Immature natural killer cell (primary cell): ENCODE data around the gene TSPAN2. TPM values are rescaled to one million over a fixed set of nuclear protein-coding genes. Genes with fewer than 3 reads are reported as not detected.
"Not testable (repeated sequence)": the region's sequence is repeated elsewhere in the genome, so short reads cannot be mapped to it uniquely, and the experiment has no call there.

Experiments used
- DNase-seq, 3 donors: peaks; one replicate each; pipeline ENCODE4 v3.0.0; 2022; ENCODE audit warnings: mixed read lengths in 1 of 3
- H3K27ac Mint-ChIP-seq, 6 donors: one replicate each; pipeline ENCODE4 v1.8.0; 2020; ENCODE audit warnings: mixed read lengths in 6 of 6, mild to moderate bottlenecking in 5 of 6, inconsistent platforms in 4 of 6, moderate library complexity in 3 of 6
- H3K27me3 Mint-ChIP-seq, 3 donors: one replicate each; pipeline ENCODE4 v1.8.0; 2020 to 2021; ENCODE audit warnings: low read depth in 3 of 3, mild to moderate bottlenecking in 3 of 3, mixed read lengths in 3 of 3, moderate library complexity in 3 of 3, inconsistent platforms in 1 of 3
- H3K36me3 Mint-ChIP-seq, 3 donors: one replicate each; pipeline ENCODE4 v1.8.0; 2020; ENCODE audit warnings: mixed read lengths in 3 of 3, inconsistent platforms in 2 of 3, mild to moderate bottlenecking in 2 of 3
- H3K4me1 Mint-ChIP-seq, 2 donors: one replicate each; pipeline ENCODE4 v1.8.0; 2020; ENCODE audit warnings: inconsistent platforms in 2 of 2, mild to moderate bottlenecking in 2 of 2, mixed read lengths in 2 of 2, moderate library complexity in 1 of 2
- H3K4me3 Mint-ChIP-seq, 5 donors: one replicate each; pipeline ENCODE4 v1.8.0; 2020; ENCODE audit warnings: mild to moderate bottlenecking in 5 of 5, mixed read lengths in 5 of 5, inconsistent platforms in 3 of 5, moderate library complexity in 3 of 5
- H3K9me3 Mint-ChIP-seq, 6 donors: one replicate each; pipeline ENCODE4 v1.8.0; 2020; ENCODE audit warnings: mild to moderate bottlenecking in 6 of 6, mixed read lengths in 6 of 6, inconsistent platforms in 4 of 6, moderate library complexity in 3 of 6
- polyA plus RNA-seq, 3 donors: library from polyadenylated mRNA; unstranded; fragments of 300-500 nt; fragmentation: Illumina TruSeq; gene quantifications; one replicate each; pipeline ENCODE4 v1.2.3, GENCODE V29; 2021

TSPAN2 gene
- polyA plus RNA-seq, 3 donors from 2014 or later, result 50.1 to 80.1 (median 76.2) TPM

GRCh38 chr1:115031595-115031994 lies 57.7 kb downstream of the TSPAN2 start:
- Mint-ChIP-seq H3K9me3 (no peaks in the 10 kb centered on the region), H3K27me3 (peaks cover 0 to 4% (median 0%) of the 10 kb centered on the region in 3 donors), H3K36me3 (no peaks in the 10 kb centered on the region), H3K4me1 (no peaks in the 10 kb centered on the region), H3K4me3 (no peak overlapping the region), H3K27ac (no peak overlapping the region)
- DNase-seq, result no peak

DNA sequence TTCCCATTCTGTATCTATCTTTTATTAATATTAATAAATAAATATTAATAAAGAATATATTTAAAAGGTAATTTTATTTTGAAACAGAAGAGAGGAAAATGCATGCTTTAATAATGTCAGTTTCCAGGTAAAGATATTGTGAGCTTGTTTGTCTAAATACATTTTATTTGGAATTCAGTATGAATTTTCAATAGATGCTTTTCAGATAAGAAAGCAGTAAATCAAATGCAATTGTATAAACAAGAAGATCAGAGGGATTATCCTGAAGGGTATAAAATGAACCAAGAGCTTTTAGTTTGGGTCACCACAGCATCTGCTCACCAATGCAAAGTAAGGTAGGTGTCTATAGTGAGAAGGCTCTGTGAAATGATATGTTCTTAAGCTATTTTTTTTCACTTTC lies 59.8 kb downstream of the TSPAN2 start, which contains the start of gene TSHB:
Gene TSHB, plus strand, starts transcription at position 301 of the 400 bp plus-strand sequence. CDS start 3,537 bp downstream, outside the sequence.
- Mint-ChIP-seq H3K36me3 (no peaks in the 10 kb centered on the region), H3K4me1 (no peaks in the 10 kb centered on the region), H3K4me3 (no peak within 1 kb of the TSS), H3K9me3 (no peaks in the 10 kb centered on the region), H3K27ac (no peak within 1 kb of the TSS), H3K27me3 (peaks cover 0 to 4% (median 0%) of the 10 kb centered on the region in 3 donors)
- DNase-seq, result no peak

DNA sequence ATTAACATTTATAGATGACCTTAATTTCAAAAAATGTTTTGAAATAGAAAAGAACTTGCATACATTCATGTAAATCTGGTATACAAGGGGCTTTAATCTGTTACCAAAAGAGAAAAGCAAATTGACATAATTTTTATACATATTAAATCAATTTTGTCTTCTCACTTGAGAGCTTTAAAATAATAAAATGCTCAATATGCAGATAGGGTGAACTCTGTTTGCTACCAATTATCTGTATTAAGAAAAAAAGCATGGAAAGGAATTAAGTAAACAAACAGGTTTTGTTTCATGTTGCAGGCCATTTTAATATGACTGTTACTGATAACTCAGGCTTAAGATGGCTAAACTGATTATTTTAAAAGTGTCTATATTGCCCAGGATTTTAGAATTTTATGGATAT lies 65.7 kb downstream of the TSPAN2 start:
- Mint-ChIP-seq H3K27me3 (peaks cover 3 to 6% (median 4%) of the 10 kb centered on the region in 3 donors), H3K4me1 (no peaks in the 10 kb centered on the region), H3K27ac (peak overlapping the region in 1 of 6 donors; percentile 13), H3K4me3 (no peak overlapping the region), H3K36me3 (peaks cover 0 to 1% (median 0%) of the 10 kb centered on the region in 3 donors), H3K9me3 (peaks cover 0 to 2% (median 0%) of the 10 kb centered on the region in 6 donors)
- DNase-seq, result no peak

DNA sequence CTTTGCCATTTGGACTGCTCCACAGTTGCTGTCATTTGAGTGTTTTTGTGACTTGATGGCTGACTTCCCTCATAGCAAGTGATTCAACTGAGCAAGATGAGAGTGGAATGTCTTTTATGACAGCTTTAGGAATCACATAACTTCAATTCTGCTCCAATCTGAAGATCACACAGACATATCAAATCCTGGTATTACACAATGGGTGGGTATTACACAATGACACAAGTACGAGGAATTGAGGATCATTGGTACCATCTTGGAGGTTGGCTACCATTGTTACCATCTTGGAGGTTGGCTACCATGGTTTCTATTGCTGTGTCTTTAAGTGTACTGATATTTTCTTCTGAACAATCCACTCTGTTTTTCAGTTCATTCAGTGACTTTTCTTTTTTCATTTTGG lies 68.2 kb downstream of the TSPAN2 start:
- Mint-ChIP-seq H3K9me3 (peaks cover 0 to 2% (median 0%) of the 10 kb centered on the region in 6 donors), H3K4me3 (no peak overlapping the region), H3K27me3 (peaks cover 3 to 6% (median 6%) of the 10 kb centered on the region in 3 donors), H3K36me3 (peaks cover 0 to 4% (median 0%) of the 10 kb centered on the region in 3 donors), H3K27ac (no peak overlapping the region), H3K4me1 (no peaks in the 10 kb centered on the region)
- DNase-seq, result no peak

GRCh38 chr1:115019549-115019948 lies 69.8 kb downstream of the TSPAN2 start:
- H3K27ac Mint-ChIP-seq, H3K4me3 Mint-ChIP-seq, DNase-seq, H3K4me1 Mint-ChIP-seq, H3K27me3 Mint-ChIP-seq, H3K36me3 Mint-ChIP-seq, H3K9me3 Mint-ChIP-seq: not testable (repeated sequence)

DNA sequence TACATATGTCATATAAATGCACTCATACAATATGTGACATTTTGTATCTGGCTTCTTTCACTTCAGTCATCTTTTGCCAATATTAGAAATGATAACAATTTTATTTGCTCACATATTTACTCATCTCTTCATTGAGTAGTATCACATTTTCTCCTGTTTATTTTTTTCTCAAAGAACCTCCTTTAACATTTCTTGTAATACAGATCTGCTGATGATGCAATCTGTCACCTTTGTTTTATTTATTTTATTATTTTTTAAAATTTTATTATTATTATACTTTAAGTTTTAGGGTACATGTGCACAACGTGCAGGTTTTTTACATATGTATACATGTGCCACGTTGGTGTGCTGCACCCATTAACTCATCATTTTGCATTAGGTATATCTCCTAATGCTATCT lies 75.5 kb downstream of the TSPAN2 start:
- Mint-ChIP-seq H3K4me1 (no peaks in the 10 kb centered on the region), H3K27me3 (peaks cover 0 to 7% (median 3%) of the 10 kb centered on the region in 3 donors), H3K27ac (no peak overlapping the region), H3K36me3 (peaks cover 0 to 4% (median 0%) of the 10 kb centered on the region in 3 donors), H3K9me3 (peaks cover 0 to 3% (median under 1%) of the 10 kb centered on the region in 6 donors), H3K4me3 (no peak overlapping the region)
- no peak for DNase-seq

DNA sequence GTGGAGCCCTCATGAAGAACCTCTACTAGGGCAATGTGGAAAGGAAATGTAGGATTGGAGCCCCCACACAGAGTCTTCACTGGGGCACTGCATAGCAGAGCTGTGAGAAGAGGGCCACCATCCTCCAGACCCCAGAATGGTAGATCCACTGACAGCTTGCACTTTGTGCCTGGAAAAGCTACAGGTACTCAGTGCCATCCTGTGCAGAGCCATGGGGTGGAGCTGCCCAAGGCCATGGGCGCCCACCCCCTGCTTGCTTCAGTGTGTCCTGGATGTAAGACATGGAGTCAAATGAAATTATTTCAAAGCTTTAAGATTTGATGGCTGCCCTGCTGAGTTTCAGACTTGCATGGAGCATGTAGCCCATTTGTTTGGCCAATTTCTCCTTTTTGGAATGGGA lies 76.9 kb downstream of the TSPAN2 start:
- Mint-ChIP-seq H3K4me1 (no peaks in the 10 kb centered on the region), H3K4me3 (no peak overlapping the region), H3K9me3 (peaks cover 0 to 1% (median 0%) of the 10 kb centered on the region in 6 donors), H3K27me3 (peaks cover 0 to 7% (median 3%) of the 10 kb centered on the region in 3 donors), H3K36me3 (no peaks in the 10 kb centered on the region), H3K27ac (no peak overlapping the region)
- no peak for DNase-seq

DNA sequence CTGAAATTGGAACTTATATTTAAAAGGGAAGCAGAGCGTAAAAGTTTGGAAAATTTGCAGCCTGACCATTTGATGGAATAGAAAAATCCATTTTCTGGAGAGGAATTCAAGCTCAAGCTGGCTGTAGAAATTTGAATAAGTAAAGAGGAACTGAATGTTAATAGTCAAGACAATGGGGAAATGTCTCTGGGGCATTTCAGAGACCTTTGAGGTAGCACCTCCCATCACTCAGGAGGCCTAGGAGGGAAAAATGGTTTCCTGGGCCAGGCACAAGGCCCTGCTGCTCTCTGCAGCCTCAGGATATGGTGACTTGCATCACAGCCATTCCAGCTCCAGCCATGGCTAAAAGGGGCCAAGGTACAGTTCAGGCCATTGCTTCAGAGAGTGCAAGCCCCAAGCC lies 77.3 kb downstream of the TSPAN2 start:
- no peaks in the 10 kb centered on the region for H3K4me1 Mint-ChIP-seq

GRCh38 chr1:115006191-115006590 lies 83.1 kb downstream of the TSPAN2 start:
- no peaks in the 10 kb centered on the region for H3K4me1 Mint-ChIP-seq
- H3K4me3 Mint-ChIP-seq, result no peak overlapping the region
- no peaks in the 10 kb centered on the region for H3K36me3 Mint-ChIP-seq
- peaks cover 0 to 4% (median 0%) of the 10 kb centered on the region in 6 donors for H3K9me3 Mint-ChIP-seq
- H3K27me3 Mint-ChIP-seq, result peaks cover 4 to 6% (median 4%) of the 10 kb centered on the region in 3 donors
- no peak for DNase-seq
- no peak overlapping the region for H3K27ac Mint-ChIP-seq

More for the DNA sequence above, 77.3 kb downstream of the TSPAN2 start:
- Mint-ChIP-seq H3K4me3 (no peak overlapping the region), H3K9me3 (peaks cover 0 to 1% (median 0%) of the 10 kb centered on the region in 6 donors), H3K27ac (no peak overlapping the region), H3K27me3 (peaks cover 0 to 5% (median 3%) of the 10 kb centered on the region in 3 donors), H3K36me3 (no peaks in the 10 kb centered on the region)
- no peak for DNase-seq

Other genes starting within 250 kb of the TSPAN2 start
- not detected for gene SYCP1, start 234.6 kb downstream of the TSPAN2 start, polyA plus RNA-seq
- gene TSHB, start 59.7 kb downstream of the TSPAN2 start, polyA plus RNA-seq, result not detected
- gene NGF, start 248.7 kb upstream of the TSPAN2 start, polyA plus RNA-seq, result not detected